D721Med (cell line): ENCODE measurements around the gene MRPS2.

Experiments
- DNase-seq: peaks from one replicate; pipeline ENCODE4 v3.0.0; 2011; ENCODE audit warnings: low spot score; ENCODE audit not compliant: insufficient read length
- FAIRE-seq: peaks from 2 replicates; lab custom pipeline; 2011; peaks lifted over from hg19 to GRCh38; lab: Jason Lieb, UNC
- TF ChIP-seq, protein P1 (sequence below): IDR thresholded peaks from 2 replicates; pipeline ENCODE4 v1.5.1; 2012; ENCODE audit warnings: mild to moderate bottlenecking, control low read depth; ENCODE audit not compliant: insufficient read depth; ENCODE audit errors: missing control alignments

The MRPS2 gene

GRCh38 chr9:135476561-135477355 lies 23.7 kb upstream of the MRPS2 start:
- TF ChIP-seq, protein P1, sequence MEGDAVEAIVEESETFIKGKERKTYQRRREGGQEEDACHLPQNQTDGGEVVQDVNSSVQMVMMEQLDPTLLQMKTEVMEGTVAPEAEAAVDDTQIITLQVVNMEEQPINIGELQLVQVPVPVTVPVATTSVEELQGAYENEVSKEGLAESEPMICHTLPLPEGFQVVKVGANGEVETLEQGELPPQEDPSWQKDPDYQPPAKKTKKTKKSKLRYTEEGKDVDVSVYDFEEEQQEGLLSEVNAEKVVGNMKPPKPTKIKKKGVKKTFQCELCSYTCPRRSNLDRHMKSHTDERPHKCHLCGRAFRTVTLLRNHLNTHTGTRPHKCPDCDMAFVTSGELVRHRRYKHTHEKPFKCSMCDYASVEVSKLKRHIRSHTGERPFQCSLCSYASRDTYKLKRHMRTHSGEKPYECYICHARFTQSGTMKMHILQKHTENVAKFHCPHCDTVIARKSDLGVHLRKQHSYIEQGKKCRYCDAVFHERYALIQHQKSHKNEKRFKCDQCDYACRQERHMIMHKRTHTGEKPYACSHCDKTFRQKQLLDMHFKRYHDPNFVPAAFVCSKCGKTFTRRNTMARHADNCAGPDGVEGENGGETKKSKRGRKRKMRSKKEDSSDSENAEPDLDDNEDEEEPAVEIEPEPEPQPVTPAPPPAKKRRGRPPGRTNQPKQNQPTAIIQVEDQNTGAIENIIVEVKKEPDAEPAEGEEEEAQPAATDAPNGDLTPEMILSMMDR: no peak
- no peak for DNase-seq
- FAIRE-seq: no peak

- FAIRE-seq (no peak), DNase-seq (no peak)
- TF ChIP-seq, protein P1: no peak
These were observed 22.3 kb upstream of the MRPS2 start for GRCh38 chr9:135478191-135478590.

GRCh38 chr9:135478829-135479468 lies 21.5 kb upstream of the MRPS2 start:
- FAIRE-seq (no peak), DNase-seq (no peak)
- TF ChIP-seq, protein P1: no peak

DNA sequence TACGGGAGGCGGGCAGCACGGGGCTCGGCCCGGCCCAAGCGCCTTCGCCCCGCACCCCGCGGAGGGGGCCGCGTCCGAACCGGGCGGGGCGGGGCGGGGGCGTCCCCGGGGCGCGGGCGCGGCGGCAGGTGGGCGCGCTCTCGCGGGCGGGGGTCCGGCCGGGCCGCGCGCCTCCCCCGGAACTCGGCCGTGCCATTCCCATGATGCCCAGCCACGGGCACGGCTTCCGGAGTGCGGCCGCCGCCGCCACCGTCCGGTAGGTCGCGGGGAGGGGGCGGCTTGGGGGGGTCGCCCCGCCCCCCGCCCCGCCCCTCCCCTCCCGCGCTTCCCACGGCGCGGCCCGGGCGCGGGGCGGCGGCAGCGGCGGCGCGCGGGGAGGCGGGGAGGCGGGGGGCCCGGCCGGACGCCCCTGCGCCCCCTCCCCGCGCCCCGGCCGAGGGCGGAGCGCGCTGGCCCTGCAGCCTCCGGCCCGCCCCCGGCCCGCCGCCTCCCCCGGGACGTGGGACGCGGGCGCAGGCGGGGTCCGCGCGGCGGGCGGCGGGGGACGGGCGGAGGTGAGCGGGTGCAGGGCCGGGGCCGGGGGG lies 20.9 kb upstream of the MRPS2 start, which contains the start of gene PPP1R26:
PPP1R26 (plus strand) TSS at position 314 of the 584 bp plus-strand sequence. CDS start 4,729 bp downstream, outside the sequence.
- FAIRE-seq (no peak), DNase-seq (no peak)
- TF ChIP-seq, protein P1: no peak

GRCh38 chr9:135480071-135480939 lies 20.2 kb upstream of the MRPS2 start:
- FAIRE-seq (no peak), DNase-seq (no peak)
- TF ChIP-seq, protein P1: no peak

GRCh38 chr9:135480940-135481310 lies 19.6 kb upstream of the MRPS2 start:
- FAIRE-seq (no peak), DNase-seq (no peak)
- TF ChIP-seq, protein P1: no peak
